ENCODE results near the gene ZNF195.
"Not testable (repeated sequence)": the region's sequence is repeated elsewhere in the genome, so short reads cannot be mapped to it uniquely, and the experiment has no call there.

DNA sequence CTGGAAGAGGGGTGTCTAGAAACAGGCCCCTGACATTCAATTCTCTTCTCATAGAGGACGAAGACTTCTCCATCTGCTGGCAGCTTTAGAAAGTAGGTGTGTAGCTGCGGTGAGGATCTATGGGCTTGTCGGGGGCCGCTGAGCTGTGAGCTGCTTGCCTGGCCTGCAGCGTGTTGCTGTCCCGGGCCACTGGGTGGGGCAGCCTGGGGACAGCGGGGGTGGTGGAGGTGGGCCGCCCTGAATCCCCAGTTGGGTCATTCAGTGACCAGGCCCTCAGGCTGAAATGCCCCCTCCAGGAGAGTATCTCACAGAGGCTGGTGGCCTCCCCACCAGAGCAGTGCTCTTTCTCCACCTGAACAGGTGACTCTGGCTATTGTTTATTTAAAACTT, 23.9 kb upstream of the ZNF195 start:
- TF ChIP-seq, protein P1, sequence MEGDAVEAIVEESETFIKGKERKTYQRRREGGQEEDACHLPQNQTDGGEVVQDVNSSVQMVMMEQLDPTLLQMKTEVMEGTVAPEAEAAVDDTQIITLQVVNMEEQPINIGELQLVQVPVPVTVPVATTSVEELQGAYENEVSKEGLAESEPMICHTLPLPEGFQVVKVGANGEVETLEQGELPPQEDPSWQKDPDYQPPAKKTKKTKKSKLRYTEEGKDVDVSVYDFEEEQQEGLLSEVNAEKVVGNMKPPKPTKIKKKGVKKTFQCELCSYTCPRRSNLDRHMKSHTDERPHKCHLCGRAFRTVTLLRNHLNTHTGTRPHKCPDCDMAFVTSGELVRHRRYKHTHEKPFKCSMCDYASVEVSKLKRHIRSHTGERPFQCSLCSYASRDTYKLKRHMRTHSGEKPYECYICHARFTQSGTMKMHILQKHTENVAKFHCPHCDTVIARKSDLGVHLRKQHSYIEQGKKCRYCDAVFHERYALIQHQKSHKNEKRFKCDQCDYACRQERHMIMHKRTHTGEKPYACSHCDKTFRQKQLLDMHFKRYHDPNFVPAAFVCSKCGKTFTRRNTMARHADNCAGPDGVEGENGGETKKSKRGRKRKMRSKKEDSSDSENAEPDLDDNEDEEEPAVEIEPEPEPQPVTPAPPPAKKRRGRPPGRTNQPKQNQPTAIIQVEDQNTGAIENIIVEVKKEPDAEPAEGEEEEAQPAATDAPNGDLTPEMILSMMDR (conservative IDR thresholded peaks at IDR 0.05; ENCODE audit: low read depth in 2 of 2) = not testable (repeated sequence)
- TF ChIP-seq, protein P2, sequence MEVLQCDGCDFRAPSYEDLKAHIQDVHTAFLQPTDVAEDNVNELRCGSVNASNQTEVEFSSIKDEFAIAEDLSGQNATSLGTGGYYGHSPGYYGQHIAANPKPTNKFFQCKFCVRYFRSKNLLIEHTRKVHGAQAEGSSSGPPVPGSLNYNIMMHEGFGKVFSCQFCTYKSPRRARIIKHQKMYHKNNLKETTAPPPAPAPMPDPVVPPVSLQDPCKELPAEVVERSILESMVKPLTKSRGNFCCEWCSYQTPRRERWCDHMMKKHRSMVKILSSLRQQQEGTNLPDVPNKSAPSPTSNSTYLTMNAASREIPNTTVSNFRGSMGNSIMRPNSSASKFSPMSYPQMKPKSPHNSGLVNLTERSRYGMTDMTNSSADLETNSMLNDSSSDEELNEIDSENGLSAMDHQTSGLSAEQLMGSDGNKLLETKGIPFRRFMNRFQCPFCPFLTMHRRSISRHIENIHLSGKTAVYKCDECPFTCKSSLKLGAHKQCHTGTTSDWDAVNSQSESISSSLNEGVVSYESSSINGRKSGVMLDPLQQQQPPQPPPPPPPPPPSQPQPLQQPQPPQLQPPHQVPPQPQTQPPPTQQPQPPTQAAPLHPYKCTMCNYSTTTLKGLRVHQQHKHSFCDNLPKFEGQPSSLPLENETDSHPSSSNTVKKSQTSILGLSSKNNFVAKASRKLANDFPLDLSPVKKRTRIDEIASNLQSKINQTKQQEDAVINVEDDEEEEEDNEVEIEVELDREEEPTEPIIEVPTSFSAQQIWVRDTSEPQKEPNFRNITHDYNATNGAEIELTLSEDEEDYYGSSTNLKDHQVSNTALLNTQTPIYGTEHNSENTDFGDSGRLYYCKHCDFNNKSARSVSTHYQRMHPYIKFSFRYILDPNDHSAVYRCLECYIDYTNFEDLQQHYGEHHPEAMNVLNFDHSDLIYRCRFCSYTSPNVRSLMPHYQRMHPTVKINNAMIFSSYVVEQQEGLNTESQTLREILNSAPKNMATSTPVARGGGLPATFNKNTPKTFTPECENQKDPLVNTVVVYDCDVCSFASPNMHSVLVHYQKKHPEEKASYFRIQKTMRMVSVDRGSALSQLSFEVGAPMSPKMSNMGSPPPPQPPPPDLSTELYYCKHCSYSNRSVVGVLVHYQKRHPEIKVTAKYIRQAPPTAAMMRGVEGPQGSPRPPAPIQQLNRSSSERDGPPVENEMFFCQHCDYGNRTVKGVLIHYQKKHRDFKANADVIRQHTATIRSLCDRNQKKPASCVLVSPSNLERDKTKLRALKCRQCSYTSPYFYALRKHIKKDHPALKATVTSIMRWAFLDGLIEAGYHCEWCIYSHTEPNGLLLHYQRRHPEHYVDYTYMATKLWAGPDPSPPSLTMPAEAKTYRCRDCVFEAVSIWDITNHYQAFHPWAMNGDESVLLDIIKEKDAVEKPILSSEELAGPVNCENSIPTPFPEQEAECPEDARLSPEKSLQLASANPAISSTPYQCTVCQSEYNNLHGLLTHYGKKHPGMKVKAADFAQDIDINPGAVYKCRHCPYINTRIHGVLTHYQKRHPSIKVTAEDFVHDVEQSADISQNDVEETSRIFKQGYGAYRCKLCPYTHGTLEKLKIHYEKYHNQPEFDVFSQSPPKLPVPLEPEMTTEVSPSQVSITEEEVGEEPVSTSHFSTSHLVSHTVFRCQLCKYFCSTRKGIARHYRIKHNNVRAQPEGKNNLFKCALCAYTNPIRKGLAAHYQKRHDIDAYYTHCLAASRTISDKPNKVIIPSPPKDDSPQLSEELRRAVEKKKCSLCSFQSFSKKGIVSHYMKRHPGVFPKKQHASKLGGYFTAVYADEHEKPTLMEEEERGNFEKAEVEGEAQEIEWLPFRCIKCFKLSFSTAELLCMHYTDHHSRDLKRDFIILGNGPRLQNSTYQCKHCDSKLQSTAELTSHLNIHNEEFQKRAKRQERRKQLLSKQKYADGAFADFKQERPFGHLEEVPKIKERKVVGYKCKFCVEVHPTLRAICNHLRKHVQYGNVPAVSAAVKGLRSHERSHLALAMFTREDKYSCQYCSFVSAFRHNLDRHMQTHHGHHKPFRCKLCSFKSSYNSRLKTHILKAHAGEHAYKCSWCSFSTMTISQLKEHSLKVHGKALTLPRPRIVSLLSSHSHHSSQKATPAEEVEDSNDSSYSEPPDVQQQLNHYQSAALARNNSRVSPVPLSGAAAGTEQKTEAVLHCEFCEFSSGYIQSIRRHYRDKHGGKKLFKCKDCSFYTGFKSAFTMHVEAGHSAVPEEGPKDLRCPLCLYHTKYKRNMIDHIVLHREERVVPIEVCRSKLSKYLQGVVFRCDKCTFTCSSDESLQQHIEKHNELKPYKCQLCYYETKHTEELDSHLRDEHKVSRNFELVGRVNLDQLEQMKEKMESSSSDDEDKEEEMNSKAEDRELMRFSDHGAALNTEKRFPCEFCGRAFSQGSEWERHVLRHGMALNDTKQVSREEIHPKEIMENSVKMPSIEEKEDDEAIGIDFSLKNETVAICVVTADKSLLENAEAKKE (CRISPR knock-in tag; IDR thresholded peaks at IDR 0.05) = not testable (repeated sequence)
- TF ChIP-seq EZH2phosphoT487 (IDR thresholded peaks at IDR 0.05; ENCODE audit: unreplicated experiment); EZH2 (IDR thresholded peaks at IDR 0.05; ENCODE audit: low read depth, unreplicated experiment): not testable (repeated sequence)
- TF ChIP-seq, protein P3, sequence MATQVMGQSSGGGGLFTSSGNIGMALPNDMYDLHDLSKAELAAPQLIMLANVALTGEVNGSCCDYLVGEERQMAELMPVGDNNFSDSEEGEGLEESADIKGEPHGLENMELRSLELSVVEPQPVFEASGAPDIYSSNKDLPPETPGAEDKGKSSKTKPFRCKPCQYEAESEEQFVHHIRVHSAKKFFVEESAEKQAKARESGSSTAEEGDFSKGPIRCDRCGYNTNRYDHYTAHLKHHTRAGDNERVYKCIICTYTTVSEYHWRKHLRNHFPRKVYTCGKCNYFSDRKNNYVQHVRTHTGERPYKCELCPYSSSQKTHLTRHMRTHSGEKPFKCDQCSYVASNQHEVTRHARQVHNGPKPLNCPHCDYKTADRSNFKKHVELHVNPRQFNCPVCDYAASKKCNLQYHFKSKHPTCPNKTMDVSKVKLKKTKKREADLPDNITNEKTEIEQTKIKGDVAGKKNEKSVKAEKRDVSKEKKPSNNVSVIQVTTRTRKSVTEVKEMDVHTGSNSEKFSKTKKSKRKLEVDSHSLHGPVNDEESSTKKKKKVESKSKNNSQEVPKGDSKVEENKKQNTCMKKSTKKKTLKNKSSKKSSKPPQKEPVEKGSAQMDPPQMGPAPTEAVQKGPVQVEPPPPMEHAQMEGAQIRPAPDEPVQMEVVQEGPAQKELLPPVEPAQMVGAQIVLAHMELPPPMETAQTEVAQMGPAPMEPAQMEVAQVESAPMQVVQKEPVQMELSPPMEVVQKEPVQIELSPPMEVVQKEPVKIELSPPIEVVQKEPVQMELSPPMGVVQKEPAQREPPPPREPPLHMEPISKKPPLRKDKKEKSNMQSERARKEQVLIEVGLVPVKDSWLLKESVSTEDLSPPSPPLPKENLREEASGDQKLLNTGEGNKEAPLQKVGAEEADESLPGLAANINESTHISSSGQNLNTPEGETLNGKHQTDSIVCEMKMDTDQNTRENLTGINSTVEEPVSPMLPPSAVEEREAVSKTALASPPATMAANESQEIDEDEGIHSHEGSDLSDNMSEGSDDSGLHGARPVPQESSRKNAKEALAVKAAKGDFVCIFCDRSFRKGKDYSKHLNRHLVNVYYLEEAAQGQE (IDR thresholded peaks at IDR 0.05; ENCODE audit: unreplicated experiment) = not testable (repeated sequence)
